BLaER1 (cell line): ENCODE data around the gene PSMD1.
A peak's percentile ranks its signal among the peaks of the same experiment; 100 is the strongest.

ENCODE experiments used
- H3K27ac ChIP-seq: shearing (Covaris generic); formaldehyde crosslinking; 2 replicates; pipeline ENCODE4 v1.8.1; 2022
- H3K27me3 ChIP-seq: shearing (Covaris generic); formaldehyde crosslinking; 2 replicates; pipeline ENCODE4 v1.8.1; 2022
- H3K36me3 ChIP-seq: shearing (Covaris generic); formaldehyde crosslinking; 2 replicates; pipeline ENCODE4 v1.8.1; 2022
- H3K4me1 ChIP-seq: shearing (Covaris generic); formaldehyde crosslinking; 2 replicates; pipeline ENCODE4 v1.8.1; 2022
- H3K4me2 ChIP-seq: shearing (Covaris generic); formaldehyde crosslinking; 2 replicates; pipeline ENCODE4 v1.8.1; 2022
- H3K4me3 ChIP-seq: shearing (Covaris generic); formaldehyde crosslinking; 2 replicates; pipeline ENCODE4 v1.8.1; 2022
- H3K9ac ChIP-seq: shearing (Covaris generic); formaldehyde crosslinking; 2 replicates; pipeline ENCODE4 v1.8.1; 2022
- H3K9me3 ChIP-seq: shearing (Covaris generic); formaldehyde crosslinking; 2 replicates; pipeline ENCODE4 v1.8.1; 2022
- H4K20me1 ChIP-seq: shearing (Covaris generic); formaldehyde crosslinking; 2 replicates; pipeline ENCODE4 v1.8.1; 2022
- Cebpa-rat ChIP-seq: shearing (Covaris generic); IDR thresholded peaks from 2 replicates; pipeline ENCODE4 v1.8.1; 2022

The PSMD1 gene

DNA sequence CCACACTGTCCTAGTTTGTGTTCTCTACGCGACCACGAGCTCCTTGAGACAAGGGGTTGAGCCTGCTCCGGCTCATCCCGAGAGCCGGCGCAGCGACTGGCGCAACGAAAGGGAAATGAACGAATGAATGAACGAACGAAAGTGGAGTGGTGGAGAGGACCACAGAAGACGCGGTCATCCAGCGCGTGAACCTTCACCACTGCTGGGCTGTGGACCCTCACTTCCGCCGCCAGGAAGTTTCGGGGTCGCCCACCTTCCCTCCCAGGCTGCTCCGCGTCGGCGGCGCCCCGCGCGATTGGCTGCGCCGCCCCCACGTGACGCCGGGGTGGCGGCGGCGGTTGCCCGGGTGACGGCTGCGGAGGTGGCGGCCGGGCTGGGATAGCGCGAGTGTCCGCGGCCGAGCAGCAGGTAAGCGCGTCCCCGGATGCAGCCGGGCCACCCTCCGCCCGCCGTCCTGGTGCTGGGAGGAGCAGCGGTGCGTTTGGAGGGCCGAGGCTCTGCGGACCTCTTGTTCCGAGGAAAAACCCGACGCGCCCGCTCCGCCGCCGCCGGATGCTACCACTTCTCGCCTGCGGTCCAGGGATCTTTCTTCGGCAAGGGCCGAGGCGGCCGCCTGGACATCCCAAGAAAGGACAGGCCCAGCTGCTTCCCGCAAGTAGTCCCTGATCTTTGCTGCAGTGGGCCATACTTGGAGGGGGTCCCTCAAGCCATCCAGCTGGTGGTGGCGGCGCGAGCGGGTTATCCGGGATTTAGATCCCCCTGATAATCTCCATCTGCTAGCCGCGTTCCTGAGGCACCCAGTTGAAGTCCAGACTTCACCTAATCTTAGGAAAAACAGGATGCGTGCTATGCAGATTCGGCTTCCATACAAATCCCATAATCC lies 141.9 kb downstream of the PSMD1 start, which contains the start of gene ARMC9:
TSS of gene ARMC9 (plus strand) at position 341 of the 883 bp plus-strand sequence. CDS start 7,608 bp downstream, outside the sequence.
- Histone ChIP-seq H3K36me3 (no peaks in the 10 kb centered on the region), H4K20me1 (no peaks in the 10 kb centered on the region), H3K27ac (no peak within 1 kb of the TSS), H3K4me3 (peak within 1 kb of the TSS; percentile 77), H3K9ac (peak within 1 kb of the TSS; percentile 61), H3K4me2 (peak within 1 kb of the TSS; percentile 90), H3K9me3 (no peaks in the 10 kb centered on the region), H3K27me3 (no peaks in the 10 kb centered on the region), H3K4me1 (peaks cover 13% of the 10 kb centered on the region)
- TF ChIP-seq Cebpa-rat = no peak

DNA sequence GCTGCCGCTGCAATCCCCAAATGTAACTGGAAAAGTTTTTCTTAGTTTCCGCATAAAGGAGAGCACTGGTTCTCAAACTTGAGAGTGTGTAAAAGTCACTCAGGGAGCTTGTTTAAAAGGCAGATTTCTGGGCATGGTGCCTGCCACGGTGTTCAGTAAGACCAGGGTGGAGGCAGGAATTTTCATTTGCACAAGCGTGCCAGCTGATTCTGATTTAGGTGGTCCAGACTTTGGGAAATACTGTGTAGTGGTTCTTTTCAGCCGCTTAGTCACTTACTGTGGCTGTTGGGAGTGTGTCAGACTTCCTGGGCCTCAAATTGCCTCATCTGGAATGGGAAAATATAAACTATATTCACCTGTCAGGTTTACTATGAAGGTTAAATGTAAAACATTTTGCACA lies 142.6 kb downstream of the PSMD1 start:
- no peaks in the 10 kb centered on the region for H4K20me1 ChIP-seq
- H3K9ac ChIP-seq = peak overlapping the region; percentile 61
- H3K36me3 ChIP-seq = no peaks in the 10 kb centered on the region
- H3K4me2 ChIP-seq = peak overlapping the region; percentile 90
- no peaks in the 10 kb centered on the region for H3K9me3 ChIP-seq
- no peak for TF ChIP-seq Cebpa-rat
- H3K4me3 ChIP-seq = peak overlapping the region; percentile 77
- no peak overlapping the region for H3K27ac ChIP-seq
- H3K27me3 ChIP-seq = no peaks in the 10 kb centered on the region
- H3K4me1 ChIP-seq = peaks cover 13% of the 10 kb centered on the region

DNA sequence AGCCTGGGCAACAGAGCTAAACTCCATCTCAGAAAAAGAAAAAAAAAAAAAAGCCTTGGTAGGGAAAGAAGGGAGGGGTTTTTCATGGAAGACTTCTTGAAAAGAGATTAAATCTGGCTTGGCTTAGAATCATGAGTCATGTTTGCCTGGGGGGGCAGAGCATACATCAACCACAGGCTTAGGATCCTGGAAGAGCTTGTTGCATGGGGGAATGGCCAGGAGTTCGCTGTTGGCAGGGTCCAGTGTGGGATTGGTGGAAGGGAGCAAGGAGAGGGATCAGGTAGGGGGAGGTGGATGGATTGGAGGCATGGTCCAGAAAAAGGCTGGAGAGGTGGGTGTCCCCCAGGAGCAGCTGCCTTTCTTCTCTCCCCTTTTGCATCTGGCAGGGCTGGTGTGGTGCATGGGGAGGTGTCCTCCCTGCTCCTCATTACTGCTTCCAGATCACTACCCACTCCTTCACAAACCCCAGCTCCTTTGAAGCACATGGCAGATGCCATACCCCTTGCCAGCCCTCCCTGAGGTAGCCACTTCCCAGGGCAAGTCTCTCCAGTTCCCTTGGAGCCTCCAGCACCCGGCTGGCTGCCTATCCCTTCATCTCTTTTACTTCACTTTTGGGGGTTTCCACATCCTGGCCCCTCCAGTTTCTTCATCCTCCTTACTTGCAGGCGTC lies 144.3 kb downstream of the PSMD1 start:
- no peaks in the 10 kb centered on the region for H3K9me3 ChIP-seq
- no peaks in the 10 kb centered on the region for H3K27me3 ChIP-seq
- H3K9ac ChIP-seq = no peak overlapping the region
- no peak overlapping the region for H3K4me3 ChIP-seq
- peaks cover 13% of the 10 kb centered on the region for H3K4me1 ChIP-seq
- TF ChIP-seq Cebpa-rat = no peak
- no peak overlapping the region for H3K27ac ChIP-seq
- no peaks in the 10 kb centered on the region for H3K36me3 ChIP-seq
- no peak overlapping the region for H3K4me2 ChIP-seq
- no peaks in the 10 kb centered on the region for H4K20me1 ChIP-seq

DNA sequence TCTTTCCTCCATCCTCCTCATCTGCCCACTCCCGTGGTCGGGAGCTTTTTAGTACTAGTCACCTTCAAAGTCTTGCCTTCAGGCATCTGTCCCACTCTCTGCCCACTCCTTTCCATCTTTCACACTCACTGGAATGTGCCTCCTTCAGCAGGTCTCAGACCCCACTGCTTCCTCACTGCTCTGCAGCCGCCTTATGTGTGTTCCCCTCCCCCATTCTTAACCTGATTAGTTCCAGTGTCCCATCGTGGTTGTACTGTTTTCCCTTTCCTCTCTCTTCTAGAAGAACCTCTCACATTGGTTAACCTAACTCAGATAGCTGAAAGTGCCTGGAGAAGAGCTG lies 144.8 kb downstream of the PSMD1 start:
- Histone ChIP-seq H3K4me2 (no peak overlapping the region), H3K4me1 (peaks cover 13% of the 10 kb centered on the region), H3K9ac (no peak overlapping the region), H3K4me3 (no peak overlapping the region), H4K20me1 (no peaks in the 10 kb centered on the region), H3K27me3 (no peaks in the 10 kb centered on the region), H3K27ac (no peak overlapping the region), H3K9me3 (no peaks in the 10 kb centered on the region), H3K36me3 (no peaks in the 10 kb centered on the region)
- TF ChIP-seq Cebpa-rat = no peak

DNA sequence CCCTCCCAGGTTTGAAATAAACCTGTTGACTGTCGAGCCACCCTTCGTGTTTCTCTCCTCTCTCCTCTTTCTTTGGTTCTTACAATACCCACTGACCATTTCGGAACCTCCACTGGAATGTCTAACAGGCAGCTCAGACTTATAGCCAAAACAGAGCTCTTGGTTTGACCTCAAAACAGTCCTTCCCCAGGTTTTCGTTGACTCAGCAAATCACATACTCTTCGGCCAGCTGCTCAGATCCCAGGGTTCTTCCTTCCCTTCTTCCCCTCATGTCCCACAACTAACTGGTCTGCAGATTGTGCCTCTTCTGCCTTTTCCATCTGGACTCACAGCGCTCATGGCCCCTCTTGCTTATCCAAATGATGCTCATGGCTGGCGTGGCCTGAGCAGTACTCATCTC lies 146.4 kb downstream of the PSMD1 start:
- H3K4me2 ChIP-seq = no peak overlapping the region
- no peak overlapping the region for H3K9ac ChIP-seq
- no peaks in the 10 kb centered on the region for H3K27me3 ChIP-seq
- peaks cover 7% of the 10 kb centered on the region for H3K4me1 ChIP-seq
- no peaks in the 10 kb centered on the region for H3K36me3 ChIP-seq
- no peak for TF ChIP-seq Cebpa-rat
- H3K9me3 ChIP-seq = no peaks in the 10 kb centered on the region
- H3K4me3 ChIP-seq = no peak overlapping the region
- H4K20me1 ChIP-seq = no peaks in the 10 kb centered on the region
- no peak overlapping the region for H3K27ac ChIP-seq

DNA sequence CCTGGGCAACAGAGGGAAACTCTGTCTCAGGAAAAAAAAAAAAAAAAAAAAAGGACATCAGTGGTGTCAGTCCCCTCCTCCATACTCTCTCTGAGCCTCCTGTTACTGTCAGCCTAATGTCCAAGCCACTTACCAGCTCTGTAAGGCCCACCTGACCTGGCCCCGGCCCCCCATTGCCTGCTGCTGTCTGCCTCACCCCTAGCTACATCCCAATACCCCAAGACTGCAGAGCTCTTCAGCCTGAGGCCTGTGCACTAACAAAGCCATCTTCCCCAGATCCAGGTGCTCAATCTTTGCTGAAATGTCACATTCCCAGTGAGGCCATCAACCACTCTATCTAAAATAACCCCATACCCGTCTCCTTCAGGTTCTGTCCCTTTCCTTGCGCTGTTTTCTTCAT lies 147.5 kb downstream of the PSMD1 start:
- H4K20me1 ChIP-seq = no peaks in the 10 kb centered on the region
- H3K9me3 ChIP-seq = no peaks in the 10 kb centered on the region
- TF ChIP-seq Cebpa-rat = no peak
- peaks cover 1% of the 10 kb centered on the region; the same call in 1 of the 2 replicates for H3K4me1 ChIP-seq
- H3K4me3 ChIP-seq = no peak overlapping the region
- 0 out of 2 replicates have a peak, but pooled peaks cover 6% of the 10 kb centered on the region for H3K36me3 ChIP-seq
- no peak overlapping the region for H3K27ac ChIP-seq
- no peak overlapping the region for H3K4me2 ChIP-seq
- H3K27me3 ChIP-seq = no peaks in the 10 kb centered on the region
- no peak overlapping the region for H3K9ac ChIP-seq

DNA sequence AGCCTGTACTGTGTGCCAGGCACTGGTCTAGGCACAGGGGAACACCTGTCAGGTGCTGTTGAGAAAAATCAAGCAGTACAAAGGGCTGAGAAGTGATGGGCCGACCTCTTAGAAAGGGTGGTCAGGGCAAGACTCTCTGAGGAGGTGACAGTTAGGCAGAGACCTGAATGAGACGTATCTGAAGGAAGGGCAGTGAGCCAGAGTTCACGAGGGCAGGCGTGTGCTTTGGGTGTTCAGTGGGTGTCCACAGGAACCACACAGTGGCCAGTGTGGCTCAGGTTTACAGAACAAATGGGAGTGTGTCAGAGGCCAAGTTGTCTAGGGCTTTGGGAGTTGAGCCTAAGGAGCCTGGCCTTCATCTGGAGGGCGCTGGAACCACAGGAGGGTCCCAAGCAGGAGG lies 147.9 kb downstream of the PSMD1 start:
- Histone ChIP-seq H3K9me3 (no peaks in the 10 kb centered on the region), H3K4me3 (no peak overlapping the region), H3K27ac (no peak overlapping the region), H3K4me2 (no peak overlapping the region), H3K27me3 (no peaks in the 10 kb centered on the region), H4K20me1 (no peaks in the 10 kb centered on the region), H3K4me1 (no peaks in the 10 kb centered on the region), H3K36me3 (0 out of 2 replicates have a peak, but pooled peaks cover 6% of the 10 kb centered on the region), H3K9ac (no peak overlapping the region)
- no peak for TF ChIP-seq Cebpa-rat

DNA sequence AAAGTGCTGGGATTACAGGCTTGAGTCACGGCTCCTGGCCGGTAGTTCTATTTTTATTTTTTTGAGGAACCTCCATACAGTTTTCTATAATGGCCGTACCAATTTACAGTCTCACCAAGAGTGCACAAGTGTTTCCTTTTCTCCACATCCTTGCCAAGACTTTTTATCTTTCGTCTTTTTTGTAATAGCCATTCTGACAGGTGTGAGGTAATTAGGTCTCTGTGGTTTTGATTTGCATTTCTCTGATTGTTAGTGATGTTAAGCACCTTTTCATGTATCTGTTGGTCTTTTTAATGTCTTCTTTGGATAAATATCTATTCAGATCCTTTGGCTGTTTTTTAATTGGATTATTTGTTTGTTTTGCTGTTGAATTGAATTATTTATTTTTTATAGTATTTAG lies 151.1 kb downstream of the PSMD1 start:
- H3K4me1 ChIP-seq = peaks cover 24% of the 10 kb centered on the region
- no peak for TF ChIP-seq Cebpa-rat
- H3K9me3 ChIP-seq = no peaks in the 10 kb centered on the region
- H3K27me3 ChIP-seq = no peaks in the 10 kb centered on the region
- no peaks in the 10 kb centered on the region for H4K20me1 ChIP-seq
- no peak overlapping the region for H3K4me2 ChIP-seq
- no peak overlapping the region for H3K4me3 ChIP-seq
- no peak overlapping the region for H3K27ac ChIP-seq
- H3K9ac ChIP-seq = no peak overlapping the region
- H3K36me3 ChIP-seq = 0 out of 2 replicates have a peak, but pooled peaks cover 6% of the 10 kb centered on the region

DNA sequence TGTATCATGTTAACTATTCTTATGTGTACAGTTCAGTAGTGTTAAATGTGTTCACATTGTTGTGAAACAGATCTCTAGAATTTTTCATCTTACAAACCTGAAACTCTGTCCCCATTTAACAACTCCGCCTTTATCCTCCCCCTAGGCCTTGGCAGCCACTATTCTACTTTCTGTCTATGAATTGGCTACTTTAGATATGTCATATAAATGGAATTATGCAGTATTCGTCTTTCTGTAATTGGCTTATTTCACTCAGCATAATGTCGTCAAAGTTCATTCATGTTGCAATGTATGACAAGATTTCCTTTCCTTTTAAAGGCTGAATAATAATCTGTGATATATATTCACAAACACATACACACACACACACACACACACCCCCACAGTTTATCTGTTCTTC lies 154.1 kb downstream of the PSMD1 start:
- no peak overlapping the region for H3K27ac ChIP-seq
- no peak overlapping the region for H3K9ac ChIP-seq
- no peaks in the 10 kb centered on the region for H4K20me1 ChIP-seq
- no peak overlapping the region for H3K4me3 ChIP-seq
- no peaks in the 10 kb centered on the region for H3K9me3 ChIP-seq
- H3K27me3 ChIP-seq = no peaks in the 10 kb centered on the region
- H3K4me1 ChIP-seq = peaks cover 38% of the 10 kb centered on the region
- 0 out of 2 replicates have a peak, but pooled peaks cover 6% of the 10 kb centered on the region for H3K36me3 ChIP-seq
- H3K4me2 ChIP-seq = no peak overlapping the region
- no peak for TF ChIP-seq Cebpa-rat

DNA sequence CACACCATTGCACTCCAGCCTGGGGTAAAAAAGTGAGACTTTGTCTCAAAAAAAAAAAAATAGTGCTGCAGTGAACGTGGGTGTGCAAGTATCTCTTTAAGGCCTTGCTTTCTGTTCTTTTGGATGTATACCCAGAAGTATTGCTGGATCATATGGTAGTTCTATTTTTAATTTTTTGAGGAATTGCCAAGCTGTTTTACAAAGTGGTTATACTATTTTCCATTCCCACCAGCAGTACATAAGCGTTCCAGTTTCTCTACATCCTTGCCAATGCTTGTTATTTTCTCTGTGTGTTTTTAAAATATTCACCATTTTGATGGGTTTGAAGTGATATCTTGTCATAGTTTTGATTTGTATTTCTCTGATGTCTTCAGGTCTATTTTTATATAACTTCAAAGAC lies 154.8 kb downstream of the PSMD1 start:
- Histone ChIP-seq H3K4me3 (no peak overlapping the region), H3K27ac (no peak overlapping the region), H3K4me2 (peak overlapping the region; percentile 45), H3K9ac (no peak overlapping the region), H3K27me3 (no peaks in the 10 kb centered on the region), H3K9me3 (no peaks in the 10 kb centered on the region), H4K20me1 (no peaks in the 10 kb centered on the region), H3K4me1 (peaks cover 38% of the 10 kb centered on the region), H3K36me3 (0 out of 2 replicates have a peak, but pooled peaks cover 6% of the 10 kb centered on the region)
- no peak for TF ChIP-seq Cebpa-rat
